Dedifferentiated amniotic fluid mesenchymal stem cell (primary cell): ENCODE measurements around the gene ABCA12.

Source experiments
- DNase-seq: peaks from one replicate; pipeline ENCODE4 v3.0.0-alpha.2; 2016; ENCODE audit errors: extremely low spot score

The ABCA12 gene

DNA sequence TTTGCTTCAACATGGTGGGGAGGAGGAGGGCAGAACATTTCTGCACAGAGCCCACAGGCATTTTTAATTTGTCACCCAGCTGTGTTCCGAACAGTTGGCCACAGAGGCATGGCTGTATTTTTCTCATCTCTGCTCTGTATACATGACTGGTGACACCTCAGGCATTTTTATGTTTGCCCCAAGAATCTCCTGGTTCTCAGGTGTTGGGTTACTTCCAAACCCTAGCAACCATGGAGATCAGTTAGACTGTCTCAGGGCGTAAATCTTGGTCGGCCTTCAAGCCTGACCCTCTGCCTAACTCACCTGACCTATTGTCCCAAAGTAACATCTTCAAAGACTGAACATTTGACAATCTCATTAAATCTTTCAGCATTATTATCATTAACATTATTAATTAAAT lies 100.0 kb downstream of the ABCA12 start:
- DNase-seq, result no peak

DNA sequence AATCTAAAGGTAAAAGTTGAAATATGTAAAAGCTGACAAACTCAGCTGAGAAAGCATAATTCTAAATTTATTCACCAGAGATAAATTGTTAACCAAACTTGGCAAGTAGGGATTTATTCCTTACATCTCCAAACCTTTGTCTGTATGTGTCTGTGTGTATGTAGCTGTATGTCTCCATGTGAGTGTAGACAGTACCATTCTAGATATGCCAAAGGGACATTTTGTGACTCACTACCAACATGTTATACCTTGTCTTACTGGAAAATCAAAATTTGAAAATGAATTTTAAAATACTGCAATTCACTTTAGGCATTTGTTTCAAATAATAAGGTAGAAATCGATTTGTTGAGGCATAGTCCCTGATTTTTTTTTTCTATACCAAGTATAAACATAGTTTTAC lies 102.1 kb downstream of the ABCA12 start:
- no peak for DNase-seq

DNA sequence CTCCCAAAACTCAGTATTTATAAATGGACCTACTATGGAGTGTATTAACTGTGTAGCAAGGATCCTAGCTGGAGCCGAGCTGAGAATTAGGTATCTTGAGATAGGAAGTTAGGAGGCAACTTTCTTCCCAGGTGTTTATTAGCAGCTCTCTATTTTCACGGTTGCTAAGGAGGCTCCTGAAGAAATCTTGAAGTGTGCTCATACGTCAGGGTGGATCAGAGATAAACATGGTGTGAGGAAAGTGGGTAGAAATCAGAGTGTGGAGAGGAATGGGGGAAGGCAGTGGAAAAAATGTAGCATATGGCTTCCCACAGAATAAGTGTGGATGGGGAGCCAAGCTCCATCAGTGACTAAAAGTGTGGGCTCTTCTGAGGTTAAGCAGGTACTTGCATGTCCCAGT lies 104.3 kb downstream of the ABCA12 start:
- no peak for DNase-seq

DNA sequence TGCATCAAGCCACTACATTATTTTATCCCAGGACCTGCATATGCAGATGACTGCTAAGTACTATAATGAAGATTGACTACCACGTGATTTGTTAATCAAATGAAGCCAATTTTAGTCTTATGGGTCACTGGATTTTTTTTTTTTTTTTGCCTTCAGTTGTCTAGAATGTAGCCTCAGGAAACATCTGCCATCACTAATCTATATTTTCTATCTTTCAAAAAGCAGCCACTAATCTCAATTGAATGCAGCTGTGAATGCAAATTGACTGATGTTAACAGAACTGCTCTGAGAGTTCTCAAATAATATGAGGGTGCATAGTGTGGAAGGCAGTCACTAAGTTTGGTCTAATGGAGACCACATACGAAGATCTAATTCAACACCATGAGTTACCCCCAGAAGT lies 106.3 kb downstream of the ABCA12 start:
- DNase-seq, result no peak

DNA sequence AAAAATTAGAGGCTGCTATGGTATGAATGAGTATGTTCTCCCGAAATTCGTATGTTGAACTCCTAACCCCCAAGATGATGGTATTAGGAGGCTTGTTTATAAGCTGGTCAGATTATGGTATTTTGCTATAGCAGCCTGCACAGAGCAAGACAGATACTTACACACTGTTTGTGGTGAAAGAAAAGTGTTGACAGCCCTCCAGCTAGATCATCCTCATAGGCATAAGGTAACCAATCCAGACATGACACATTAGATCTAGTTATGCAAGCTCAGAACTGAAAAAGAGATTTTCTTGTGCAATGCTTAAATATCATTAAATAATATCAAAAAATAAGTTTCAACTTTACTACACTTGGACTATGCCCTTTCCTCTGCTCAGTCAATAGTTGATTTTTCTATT lies 107.1 kb downstream of the ABCA12 start:
- DNase-seq, result no peak

DNA sequence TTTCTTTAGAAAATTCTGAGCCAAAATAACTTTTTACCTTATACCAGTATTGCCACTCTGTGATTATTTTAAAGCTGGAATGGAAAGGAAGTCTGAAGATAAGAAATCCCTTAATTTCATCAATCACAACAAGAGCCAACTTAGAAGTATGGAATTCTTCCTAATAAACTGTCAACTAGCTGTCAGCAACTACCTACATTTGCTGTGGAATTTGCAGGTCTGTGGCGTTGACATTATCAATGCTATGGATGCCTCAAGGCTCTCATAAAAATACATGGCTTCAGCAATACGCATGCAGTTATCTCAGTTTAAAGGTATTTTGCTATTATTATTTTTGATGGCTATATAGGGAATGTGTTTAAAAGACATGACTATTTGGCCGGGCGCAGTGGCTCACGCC lies 108.5 kb downstream of the ABCA12 start:
- no peak for DNase-seq

DNA sequence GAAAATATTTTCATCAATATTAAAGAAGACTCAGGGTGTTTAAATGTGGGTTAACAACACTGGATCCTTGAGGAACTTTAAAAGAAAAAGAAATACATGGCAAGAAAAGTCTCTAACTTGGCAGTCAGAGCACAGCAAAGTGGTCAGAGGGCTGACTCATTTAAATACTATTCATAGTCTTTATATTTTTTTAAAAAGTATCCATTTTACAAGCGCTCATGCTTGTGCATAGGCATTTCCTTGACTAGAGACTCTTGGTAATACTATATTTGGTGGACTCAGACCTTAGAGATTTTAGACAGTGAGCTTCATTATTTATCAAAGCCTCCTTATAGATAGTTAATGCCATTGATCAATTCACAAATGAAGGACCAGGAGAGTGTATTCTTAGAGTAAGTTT lies 110.2 kb downstream of the ABCA12 start:
- DNase-seq, result peak; percentile 60

DNA sequence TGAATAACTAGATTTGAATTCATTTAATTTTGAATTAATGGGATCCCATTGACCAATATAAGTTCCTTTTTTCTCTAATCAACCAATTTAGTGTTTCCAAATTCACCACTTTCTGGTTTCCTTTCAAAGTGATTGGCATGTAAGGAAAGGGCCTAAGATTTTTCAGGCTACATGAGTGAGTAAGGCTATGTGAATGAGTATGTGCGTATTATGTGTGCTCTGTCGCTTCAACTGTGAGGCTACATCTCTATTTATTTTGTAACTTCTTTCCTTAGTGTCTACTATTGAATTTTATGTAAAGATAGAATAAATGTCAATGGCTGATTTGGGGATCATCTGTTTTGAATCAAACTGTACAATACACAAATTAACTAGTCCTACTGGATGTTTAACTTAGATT lies 110.6 kb downstream of the ABCA12 start:
- no peak for DNase-seq

DNA sequence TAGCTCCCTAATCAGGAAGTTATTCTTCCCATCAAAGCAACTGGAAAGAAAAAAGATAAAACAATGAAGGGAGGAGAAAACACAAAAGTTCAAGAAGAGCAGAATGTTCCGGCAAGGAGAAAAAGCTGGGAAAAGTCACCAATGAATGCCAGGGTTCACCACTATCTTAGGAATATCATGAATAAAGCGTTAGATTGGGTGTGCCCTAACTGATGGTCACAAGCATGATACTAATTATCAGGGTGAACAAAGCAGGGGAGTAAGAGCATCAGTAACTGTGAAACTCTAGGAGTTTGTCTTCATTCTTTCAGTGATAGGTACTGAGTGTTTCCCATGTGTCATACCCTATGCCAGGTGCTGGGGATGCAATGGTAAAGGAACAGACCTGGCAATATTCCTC lies 115.5 kb downstream of the ABCA12 start:
- no peak for DNase-seq

DNA sequence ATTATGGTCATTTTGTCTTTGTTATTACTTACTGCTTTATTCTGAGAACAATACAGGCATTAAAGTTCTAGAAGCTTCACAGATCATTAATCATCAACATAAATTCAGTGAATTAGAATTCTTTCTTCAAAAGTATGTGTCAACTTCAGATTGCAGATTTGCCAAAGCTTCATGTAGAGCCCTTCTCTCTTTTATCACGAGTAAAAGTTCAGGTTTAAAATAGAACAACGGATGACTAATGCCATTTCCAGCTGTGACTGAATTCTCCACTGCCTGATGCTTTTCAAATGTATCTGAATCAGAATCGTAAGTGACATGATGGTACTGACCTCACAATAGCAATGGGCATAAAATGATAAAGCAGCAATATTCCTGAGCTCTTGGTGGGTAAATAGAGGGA lies 116.0 kb downstream of the ABCA12 start:
- peak; percentile 53 for DNase-seq

DNA sequence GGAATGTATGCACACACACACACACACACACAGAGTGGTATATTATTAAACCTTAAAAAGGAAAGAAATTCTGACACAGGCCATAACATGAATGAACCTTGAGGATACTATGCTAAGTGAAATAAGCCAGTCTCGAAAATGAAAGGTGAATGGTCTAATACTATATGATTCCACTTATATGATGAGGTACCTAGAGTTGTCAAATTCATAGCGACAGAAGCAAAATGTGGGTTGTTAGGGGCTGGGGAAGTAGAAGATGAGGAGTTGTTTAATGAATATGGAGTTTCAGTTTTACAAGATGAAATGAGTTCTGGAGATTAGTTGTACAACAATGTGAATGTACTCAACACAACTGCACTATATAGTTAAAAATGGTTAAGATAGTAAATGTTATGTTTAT lies 118.1 kb downstream of the ABCA12 start:
- DNase-seq, result no peak

DNA sequence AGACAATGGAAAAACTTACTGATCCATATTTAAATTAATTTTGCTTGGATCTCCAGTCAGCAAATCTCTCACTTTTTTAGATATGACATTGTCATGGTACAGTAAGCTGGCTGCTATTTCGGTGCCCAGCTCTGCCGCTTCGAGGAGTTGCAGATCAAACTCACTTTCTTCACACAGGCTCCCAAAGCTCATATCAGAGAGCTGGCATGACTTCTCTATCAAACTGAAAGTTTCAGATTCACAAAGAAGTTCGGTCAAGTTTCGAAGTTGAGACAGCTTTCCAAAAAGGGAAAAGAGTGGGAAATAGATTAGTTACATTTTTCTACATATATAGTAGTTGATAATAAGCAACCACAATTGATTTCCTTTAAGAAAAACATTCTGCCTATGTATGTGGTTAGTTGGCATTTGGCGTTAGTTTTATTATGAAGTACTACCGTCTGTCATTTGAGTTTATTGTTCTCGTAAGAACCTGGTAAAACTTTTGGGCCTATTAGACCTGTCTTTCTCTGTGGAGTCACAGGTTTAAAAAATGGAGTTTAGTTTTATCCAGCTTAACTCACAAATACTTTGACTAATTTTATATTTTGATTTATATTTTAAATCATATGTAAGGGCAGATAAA lies 118.8 kb downstream of the ABCA12 start:
- no peak for DNase-seq

DNA sequence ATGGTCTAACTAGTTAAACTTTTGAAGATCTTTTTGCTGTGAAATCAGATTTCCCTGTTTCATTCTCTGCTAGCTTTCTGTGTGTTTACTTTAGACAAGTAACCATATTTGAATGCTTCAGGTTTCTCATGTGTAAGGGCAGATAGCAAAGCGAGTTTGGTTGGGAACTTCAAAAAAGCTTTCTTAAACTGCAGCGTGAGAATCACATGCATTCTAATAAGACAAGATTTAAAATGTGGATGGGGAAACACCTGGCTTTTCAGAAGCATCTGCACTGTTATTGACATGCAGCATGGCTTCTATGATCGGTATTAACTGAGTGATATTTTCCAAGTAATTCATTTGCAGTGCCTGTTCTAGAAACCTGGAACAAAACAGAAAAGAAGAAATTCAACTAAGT lies 119.3 kb downstream of the ABCA12 start:
- no peak for DNase-seq

DNA sequence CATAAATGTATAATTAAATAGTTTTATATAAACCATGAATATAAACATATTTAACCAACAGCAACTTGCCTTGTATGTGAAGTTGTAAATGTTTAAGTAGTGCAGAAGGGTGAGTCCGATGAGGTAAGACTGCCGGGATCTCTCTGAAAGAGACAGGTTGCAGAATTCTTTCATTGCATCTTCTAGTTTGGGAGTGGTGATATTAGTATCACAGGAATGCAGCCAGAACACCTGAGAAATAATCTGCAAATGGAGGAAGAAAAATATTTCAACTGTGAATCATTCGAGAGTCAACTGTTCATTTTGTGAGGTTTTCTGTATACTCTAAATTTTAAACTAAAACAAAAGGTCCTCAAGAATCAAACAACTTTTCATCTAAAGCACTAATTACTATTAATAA lies 123.0 kb downstream of the ABCA12 start:
- DNase-seq, result no peak

DNA sequence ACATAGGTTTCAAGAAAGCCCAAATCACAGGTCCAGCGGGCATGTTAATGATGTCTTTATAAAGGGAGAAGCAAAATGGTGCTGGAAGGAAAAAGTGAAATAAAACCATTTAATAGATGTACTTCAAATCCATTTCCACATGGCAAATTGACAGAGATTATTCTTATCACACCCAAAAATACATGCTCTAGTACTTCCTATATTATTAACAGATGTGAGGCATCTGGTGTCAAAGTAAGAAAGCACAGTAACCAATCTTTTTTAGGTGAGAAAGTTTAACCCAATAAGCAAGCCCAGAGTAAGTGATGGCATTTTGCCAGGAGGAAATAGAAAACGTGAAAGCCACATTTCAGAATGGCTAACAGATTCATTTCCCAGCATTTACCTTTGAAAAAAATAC lies 128.0 kb downstream of the ABCA12 start:
- no peak for DNase-seq

DNA sequence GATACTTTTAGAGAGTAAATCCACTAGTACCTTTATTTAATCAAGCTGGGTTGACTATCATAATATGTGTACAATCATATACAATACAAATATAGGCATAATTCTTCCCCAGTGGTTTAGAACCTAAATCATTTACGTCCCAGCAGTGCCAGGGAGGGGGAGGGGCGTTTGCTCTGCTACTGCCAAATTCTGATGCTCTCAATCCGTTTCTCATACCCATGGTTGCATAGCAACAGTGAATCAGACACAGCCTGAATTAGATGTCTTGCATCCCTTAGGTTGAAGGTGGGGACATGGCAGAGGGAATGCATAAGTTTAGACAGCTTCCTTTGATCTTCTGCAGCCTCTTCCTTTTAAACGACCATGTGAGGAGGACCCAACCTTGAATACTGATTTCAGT lies 135.4 kb downstream of the ABCA12 start:
- no peak for DNase-seq

DNA sequence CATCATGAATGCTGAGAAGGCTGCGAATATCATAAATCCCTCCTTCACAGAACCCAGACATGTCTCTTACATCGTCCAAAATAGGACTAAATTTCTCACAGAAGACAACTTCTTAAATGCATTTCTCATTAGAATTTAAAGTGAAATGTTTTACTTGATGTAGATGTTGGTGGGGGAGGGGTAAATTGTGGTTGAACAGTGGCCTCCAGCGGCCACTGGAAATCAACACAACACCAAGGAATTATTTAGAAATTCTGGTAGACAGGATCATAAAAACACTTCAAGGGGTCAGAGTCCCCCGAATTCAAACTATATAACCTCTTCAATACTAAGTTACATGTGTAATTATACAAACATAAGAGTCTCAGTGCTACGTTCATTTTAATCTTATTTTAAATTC lies 135.9 kb downstream of the ABCA12 start:
- DNase-seq, result peak; percentile 58

DNA sequence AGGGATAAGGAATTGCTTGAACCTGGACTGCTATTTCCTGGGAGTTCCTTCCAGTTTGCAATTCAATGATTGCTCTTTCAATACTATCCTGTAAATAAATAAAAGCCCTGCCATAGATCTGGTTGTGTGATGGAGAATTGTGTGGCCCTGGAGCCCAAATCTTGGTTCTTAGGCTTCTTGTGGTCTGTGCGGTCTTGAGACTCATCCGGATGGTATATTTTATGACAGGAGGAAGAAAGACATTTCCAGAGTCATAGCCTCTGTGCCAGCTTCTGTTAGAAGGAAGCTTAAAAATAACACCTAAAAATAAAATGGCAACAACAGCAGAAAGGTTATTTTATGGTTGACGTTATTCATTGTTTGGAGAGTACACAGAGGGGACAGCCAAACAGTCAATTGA lies 137.7 kb downstream of the ABCA12 start:
- no peak for DNase-seq

DNA sequence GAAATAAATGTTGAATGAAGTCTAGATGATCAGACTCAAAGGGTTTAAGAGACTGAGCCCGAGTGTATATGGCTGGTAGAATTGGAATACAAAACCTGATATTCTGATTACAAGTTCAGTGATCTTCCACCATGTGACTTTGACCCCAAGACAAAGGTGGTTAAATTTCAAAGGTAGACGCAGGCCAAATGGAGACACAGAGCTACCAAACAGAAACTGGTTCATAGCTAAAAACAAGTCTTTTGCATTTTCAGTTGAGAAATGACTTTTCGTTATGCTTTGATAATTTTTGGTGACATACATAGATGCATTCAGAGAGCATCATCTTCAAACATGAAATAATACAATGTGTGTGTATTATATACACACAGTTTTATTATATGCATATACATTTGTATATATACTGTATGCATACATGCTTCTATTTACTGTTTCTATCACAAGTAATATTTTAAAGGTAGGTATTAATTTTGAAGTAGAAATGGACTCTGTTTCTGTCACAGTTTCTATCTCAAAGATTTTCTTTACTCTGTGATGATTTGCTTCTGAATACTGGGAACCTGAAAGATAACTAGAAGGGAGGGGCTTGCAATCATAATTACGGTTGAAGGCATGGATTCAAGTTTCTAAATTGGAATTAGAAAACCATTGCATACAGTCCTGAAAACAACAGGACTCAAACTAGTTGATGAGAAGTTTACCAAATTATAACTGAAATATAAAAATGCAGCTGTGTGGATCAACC lies 142.3 kb downstream of the ABCA12 start:
- no peak for DNase-seq

DNA sequence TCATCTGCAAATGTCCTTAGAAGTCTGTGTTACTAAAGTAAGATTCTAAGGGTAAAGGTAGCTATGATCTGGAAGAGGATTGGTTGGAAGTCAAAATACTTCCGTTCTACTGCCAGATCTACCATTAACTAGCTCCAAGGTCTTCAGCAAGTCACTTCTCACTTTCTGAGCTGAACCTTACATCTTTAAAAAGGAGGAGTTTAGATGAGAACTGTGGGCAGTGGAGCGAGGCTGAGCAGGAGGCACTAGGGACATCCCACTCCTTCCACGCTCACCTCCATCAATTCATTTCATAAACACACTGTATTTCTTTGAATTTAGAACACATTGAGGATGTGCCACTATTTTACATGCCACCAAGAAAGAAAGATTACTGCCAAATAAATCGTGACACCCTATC lies 143.0 kb downstream of the ABCA12 start:
- no peak for DNase-seq

DNA sequence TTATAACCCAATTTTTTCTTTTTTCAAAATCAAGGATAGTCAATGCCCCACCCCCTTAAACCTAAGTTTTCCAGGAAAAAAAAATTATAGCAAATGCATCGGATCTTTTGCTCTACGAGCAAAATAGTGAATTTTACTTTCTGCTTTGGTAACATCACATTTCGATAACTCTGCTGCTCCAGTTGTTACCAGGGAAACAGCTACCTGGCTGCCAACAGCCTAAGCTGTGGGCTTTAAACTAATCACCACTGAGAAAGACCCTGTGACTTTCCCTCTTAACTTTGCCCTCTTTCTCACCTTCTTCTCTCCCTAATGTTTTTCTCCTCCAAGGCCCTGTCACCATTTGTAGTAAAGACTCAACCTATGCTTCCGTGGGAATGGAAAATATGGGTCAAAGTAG lies 145.5 kb downstream of the ABCA12 start:
- no peak for DNase-seq

DNA sequence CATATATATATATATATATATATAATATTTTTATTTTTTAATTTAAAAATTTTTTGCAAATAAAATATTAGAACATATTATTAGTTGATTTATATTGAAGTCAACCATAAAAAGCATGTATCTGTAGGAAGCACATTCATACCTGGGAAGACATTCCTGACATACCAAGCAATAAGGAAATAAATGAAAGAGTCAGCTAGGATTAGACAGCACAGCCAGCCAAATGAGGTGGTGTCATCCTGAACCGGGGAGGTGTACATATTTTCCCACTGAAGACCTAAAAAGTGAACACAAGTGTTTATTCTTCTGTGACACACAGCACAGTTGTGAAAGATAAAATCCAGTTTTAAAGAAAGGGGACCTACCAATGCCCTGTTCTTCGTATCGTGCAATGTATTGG lies 149.2 kb downstream of the ABCA12 start:
- DNase-seq, result no peak

DNA sequence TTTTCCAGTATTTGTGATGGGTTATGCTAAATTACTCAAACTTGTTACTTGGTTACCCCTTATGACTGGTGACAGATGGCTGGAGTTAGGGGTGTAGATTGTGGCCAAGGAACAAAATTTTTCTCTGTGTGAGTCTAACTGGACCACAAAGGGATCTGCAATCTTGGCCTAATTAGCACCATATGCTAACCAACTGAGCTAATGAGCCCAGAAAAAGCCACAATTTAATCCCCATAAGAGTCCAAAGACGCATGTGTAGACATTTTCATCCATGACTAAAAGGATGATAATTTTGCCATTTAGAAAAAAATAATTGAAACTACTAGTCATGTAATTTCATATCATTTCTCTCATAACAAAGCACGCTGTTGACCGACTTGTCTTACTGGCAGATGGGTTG lies 151.2 kb downstream of the ABCA12 start:
- no peak for DNase-seq

DNA sequence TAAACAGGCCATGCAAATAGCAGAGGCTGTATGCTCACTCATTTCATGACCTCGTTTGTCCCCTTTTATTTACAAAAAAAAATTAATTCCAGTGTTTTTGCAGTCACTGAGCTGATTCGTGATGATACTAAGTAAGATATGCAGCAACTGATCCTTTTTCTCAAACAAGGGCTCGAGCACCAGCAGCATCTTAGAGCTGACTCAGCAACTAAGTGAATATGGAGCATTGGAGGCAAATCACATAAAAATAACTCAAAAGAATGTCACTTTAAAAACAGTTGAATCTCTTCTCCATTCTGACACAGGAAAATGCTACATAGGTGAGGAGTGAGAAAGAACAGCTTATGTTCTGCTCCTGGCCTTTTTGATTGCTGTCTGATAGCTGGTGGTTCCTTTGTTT lies 152.8 kb downstream of the ABCA12 start:
- DNase-seq, result no peak
